Fibroblast of upper back skin (primary cell): ENCODE results near the gene SCARB1.

Experiments used
- DNase-seq: peaks from one replicate; pipeline ENCODE4 v3.0.0-alpha.2; 2013

Gene SCARB1

GRCh38 chr12:124792156-124792555 lies 71.5 kb downstream of the SCARB1 start:
- no peak for DNase-seq

- no peak for DNase-seq
Measured at GRCh38 chr12:124790650-124791400, 72.8 kb downstream of the SCARB1 start.

- no peak for DNase-seq
Measured at GRCh38 chr12:124788936-124789555, 74.6 kb downstream of the SCARB1 start.

GRCh38 chr12:124786061-124786964 lies 77.4 kb downstream of the SCARB1 start:
- peak; percentile 94 for DNase-seq

- DNase-seq: no peak
Measured at GRCh38 chr12:124784871-124785572, 78.6 kb downstream of the SCARB1 start.

- DNase-seq: no peak
Measured at GRCh38 chr12:124783087-124783486, 80.6 kb downstream of the SCARB1 start.

- DNase-seq: no peak
Measured at GRCh38 chr12:124782132-124782531, 81.5 kb downstream of the SCARB1 start.

- DNase-seq: no peak
Measured at GRCh38 chr12:124780752-124781685, 82.6 kb downstream of the SCARB1 start.

GRCh38 chr12:124780336-124780735 lies 83.3 kb downstream of the SCARB1 start:
- DNase-seq: no peak

- DNase-seq: no peak
Measured at GRCh38 chr12:124779161-124780141, 84.2 kb downstream of the SCARB1 start.

GRCh38 chr12:124778411-124778810 lies 85.3 kb downstream of the SCARB1 start:
- no peak for DNase-seq

GRCh38 chr12:124777399-124778372 lies 86.0 kb downstream of the SCARB1 start:
- DNase-seq: no peak

- no peak for DNase-seq
Measured at GRCh38 chr12:124776125-124776513, 87.5 kb downstream of the SCARB1 start.

GRCh38 chr12:124774462-124775167 lies 89.0 kb downstream of the SCARB1 start:
- peak; percentile 99 for DNase-seq

GRCh38 chr12:124774054-124774461 lies 89.6 kb downstream of the SCARB1 start:
- no peak for DNase-seq

GRCh38 chr12:124772289-124773170 lies 91.1 kb downstream of the SCARB1 start:
- DNase-seq: no peak
